Omental fat pad (tissue), 4 donors: ENCODE data around the gene OR1K1. TPM values are rescaled to one million over a fixed set of nuclear protein-coding genes. Genes with fewer than 3 reads are reported as not detected.
A peak's percentile ranks its signal among the peaks of the same experiment; 100 is the strongest.

Source experiments
- ATAC-seq: fragments of 150-250 bp; one replicate; pipeline ENCODE4 v1.9.1; 2016; ENCODE audit warnings: mild to moderate bottlenecking, moderate library complexity; ENCODE audit not compliant: low FRiP score
- DNase-seq: peaks from one replicate; pipeline ENCODE4 v3.0.0-alpha.2; 2019; ENCODE audit warnings: low spot score
- CTCF ChIP-seq, 3 donors: fragments of 450-650 bp; IDR thresholded peaks; one replicate each; pipeline ENCODE4 v1.5.1; 2016 to 2017; ENCODE audit warnings: antibody characterized with exemption in 3 of 3, mild to moderate bottlenecking in 3 of 3, moderate library complexity in 2 of 3
- total RNA-seq, 4 donors: library from RNA; depleted of rRNA; stranded (reverse); fragments of >200 nt; gene quantifications; one replicate each; pipeline ENCODE4 v1.1.0, GENCODE V29; 2016

Gene OR1K1
- total RNA-seq, 4 donors from 2014 or later, result not detected

GRCh38 chr9:122812736-122813135 is 12.8 kb downstream of the OR1K1 start:
- no peak for ATAC-seq
- DNase-seq, result no peak
- TF ChIP-seq CTCF (IDR thresholded peaks at IDR 0.05), result no peak

- DNase-seq, result no peak
- ATAC-seq, result no peak
Measured at GRCh38 chr9:122814545-122814944, 14.6 kb downstream of the OR1K1 start.

GRCh38 chr9:122815544-122815943 is 15.6 kb downstream of the OR1K1 start:
- no peak for TF ChIP-seq CTCF (IDR thresholded peaks at IDR 0.05)
- no peak for ATAC-seq
- no peak for DNase-seq

More at GRCh38 chr9:122814545-122814944, 14.6 kb downstream of the OR1K1 start:
- TF ChIP-seq CTCF (IDR thresholded peaks at IDR 0.05), result no peak

- no peak for TF ChIP-seq CTCF (IDR thresholded peaks at IDR 0.05)
- DNase-seq, result no peak
- peak; percentile 44 for ATAC-seq
Measured at GRCh38 chr9:122816163-122816867, 16.4 kb downstream of the OR1K1 start.

- ATAC-seq (no peak), DNase-seq (no peak)
- TF ChIP-seq CTCF (IDR thresholded peaks at IDR 0.05), result no peak
Measured at GRCh38 chr9:122819326-122819725, 19.4 kb downstream of the OR1K1 start.

- DNase-seq (no peak), ATAC-seq (no peak)
- no peak for TF ChIP-seq CTCF (IDR thresholded peaks at IDR 0.05)
Measured at GRCh38 chr9:122819791-122820489, 20.0 kb downstream of the OR1K1 start.

GRCh38 chr9:122820490-122820845 is 20.5 kb downstream of the OR1K1 start:
- ATAC-seq (no peak), DNase-seq (no peak)
- no peak for TF ChIP-seq CTCF (IDR thresholded peaks at IDR 0.05)
